Medulla oblongata (tissue), 1 donor: ENCODE results near the gene LDB1.

ENCODE experiments used
- DNase-seq: peaks from one replicate; pipeline ENCODE4 v3.0.0-alpha.2; 2015; ENCODE audit errors: extremely low spot score

The LDB1 gene

GRCh38 chr10:102135956-102136526 lies 15.9 kb upstream of the LDB1 start:
- DNase-seq = no peak

GRCh38 chr10:102134416-102134815 lies 14.2 kb upstream of the LDB1 start:
- no peak for DNase-seq

- peak; percentile 84 for DNase-seq
These were observed 13.4 kb upstream of the LDB1 start for GRCh38 chr10:102133373-102134195.

DNA sequence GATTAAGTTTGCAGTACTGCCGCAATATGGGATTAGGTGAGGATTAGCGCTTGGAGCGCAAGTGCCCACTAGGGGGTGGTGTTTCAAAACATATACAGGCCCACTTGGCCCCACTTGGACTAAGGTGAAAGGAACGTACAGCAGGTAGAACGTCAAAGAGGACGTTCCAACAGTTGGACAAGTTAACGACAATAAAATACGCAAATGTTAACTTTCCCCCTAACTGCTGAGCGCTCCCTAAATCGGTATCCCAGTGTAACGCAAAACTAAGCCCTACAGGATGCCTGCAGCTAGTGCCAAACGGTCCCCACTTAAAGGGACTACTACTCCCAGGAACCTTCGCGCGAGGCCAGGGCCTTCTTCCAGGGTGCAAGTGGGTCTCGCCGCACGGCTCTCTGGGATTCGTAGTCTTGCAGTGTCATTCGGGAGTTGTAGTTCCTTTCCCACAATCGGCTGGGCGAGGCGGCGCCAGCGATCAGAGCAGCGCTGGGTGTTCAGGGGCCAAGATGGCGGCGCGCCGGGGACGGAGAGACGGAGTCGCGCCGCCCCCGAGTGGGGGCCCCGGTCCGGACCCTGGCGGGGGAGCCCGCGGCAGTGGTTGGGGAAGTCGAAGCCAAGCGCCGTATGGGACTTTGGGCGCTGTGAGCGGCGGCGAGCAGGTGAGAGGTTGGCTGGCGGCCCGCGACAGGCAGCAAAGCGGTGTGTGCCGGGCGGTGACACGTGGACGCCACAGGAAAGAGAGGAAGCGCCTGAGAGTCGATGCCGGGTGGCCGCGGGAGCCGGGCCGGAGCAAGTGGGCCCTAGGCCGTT lies 12.6 kb upstream of the LDB1 start, which contains the start of gene PPRC1:
TSS of gene PPRC1 (plus strand) at position 478 of the 810 bp plus-strand sequence. CDS start at position 507, 29 bp downstream.
- peak; percentile 99 for DNase-seq

- no peak for DNase-seq
These were observed 12.0 kb upstream of the LDB1 start for GRCh38 chr10:102132193-102132562.

- no peak for DNase-seq
These were observed 11.4 kb upstream of the LDB1 start for GRCh38 chr10:102131286-102132170.

DNA sequence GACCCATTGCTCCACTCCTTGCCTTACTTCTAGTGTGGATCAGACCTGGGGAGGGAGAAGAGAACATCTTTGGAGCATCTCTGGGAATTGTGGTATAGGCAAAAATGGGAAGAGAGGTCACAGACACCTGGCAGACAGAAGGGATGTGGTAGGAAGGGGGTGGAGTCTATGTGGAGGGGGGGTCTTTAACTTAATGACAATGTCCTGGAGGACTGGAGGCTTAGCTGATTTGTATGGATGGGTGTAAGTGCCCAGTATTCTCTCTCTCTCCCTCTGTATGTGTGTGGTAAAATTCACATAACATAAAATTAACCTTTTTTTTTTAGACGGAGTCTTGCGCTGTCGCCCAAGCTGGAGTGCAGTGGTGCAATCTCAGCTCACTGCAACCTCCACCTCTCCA lies 3.1 kb upstream of the LDB1 start:
- no peak for DNase-seq

DNA sequence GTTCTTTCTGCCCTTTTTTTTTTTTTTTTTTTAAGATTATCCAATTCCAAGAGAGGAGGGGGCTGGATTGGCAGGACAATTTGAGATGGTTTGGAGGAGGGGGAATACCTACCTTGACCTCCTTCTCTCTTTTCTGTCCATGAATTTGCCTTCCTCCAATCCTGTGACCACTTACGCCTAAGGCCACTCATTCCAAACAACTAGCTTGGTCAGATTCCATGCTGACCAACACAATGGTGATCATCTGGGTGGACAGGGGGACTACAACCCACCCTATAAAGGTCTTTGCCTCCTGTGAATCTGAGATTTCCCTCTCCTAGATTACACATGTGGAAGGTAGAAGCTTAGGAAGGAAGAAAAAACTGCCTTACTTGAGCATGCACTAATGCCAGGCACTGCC lies 2.3 kb upstream of the LDB1 start:
- no peak for DNase-seq

DNA sequence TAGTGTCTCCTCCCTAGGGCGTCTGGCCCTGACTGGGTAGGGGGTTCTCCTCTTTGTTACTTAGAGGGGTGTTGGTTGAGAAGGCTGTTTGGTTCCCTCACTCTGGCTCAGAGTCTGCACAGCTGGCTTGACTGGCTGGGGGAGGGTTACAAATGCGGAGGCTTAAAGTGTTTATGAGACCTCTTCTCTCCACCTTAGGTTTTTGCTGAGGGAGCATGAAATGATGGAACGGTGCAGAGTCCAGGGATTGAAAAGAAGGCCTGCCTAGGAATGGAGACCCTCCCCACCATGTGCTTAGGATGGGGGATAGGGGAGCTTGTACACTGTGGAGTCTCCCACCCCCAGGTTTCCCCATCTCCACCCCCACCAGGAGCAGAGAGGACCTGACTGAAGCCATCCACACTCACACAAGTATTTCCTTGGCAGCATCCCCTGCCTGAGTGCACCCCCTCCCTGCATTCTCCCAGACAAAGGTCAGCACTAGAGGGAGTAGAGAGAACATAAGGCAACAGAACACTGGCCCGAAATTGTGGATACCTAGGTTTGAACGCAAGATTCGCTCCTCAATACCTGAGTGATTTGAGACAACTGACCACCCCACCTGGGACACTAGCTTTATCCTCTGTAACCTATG lies 1.7 kb upstream of the LDB1 start:
- DNase-seq = peak; percentile 24

- DNase-seq = peak; percentile 54
These were observed 997 bp upstream of the LDB1 start for GRCh38 chr10:102120991-102121738.

DNA sequence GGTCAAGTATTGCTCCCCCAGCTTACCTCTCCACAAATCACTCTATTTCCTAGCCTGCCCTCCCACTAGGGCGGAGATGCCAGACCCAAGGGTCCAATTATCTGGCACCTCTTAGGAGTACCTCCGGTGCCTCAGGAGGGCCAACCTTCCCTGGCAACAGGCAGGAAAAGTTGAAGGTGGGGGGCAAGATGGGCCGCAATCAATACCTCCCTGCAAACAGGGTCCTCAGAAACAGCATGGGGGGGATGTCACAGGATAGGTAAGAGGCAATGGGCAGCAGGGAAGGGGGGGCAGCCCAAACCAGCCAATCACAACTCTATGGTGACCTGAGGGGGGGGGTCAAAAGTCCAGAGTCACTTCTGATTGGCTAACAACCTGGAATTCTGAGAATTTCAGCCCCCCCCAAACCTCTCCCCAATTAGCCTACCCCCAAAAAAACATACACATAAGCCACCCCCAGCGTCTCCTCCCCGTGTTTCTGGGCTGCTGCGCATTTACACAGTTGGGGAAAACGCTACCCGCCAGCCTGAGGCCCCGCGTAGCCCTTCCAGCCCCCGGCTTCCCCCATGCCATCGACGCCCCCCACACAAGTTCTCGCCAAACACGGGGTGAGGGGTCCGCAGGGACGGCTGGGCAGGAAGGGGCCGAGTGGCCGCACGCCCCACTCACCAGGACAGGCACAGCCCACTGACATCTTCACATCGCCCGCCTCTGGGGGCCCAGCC lies 589 bp downstream of the LDB1 start:
- DNase-seq = peak; percentile 80

- DNase-seq = peak; percentile 67
These were observed 1.3 kb downstream of the LDB1 start for GRCh38 chr10:102118867-102119266.

- peak; percentile 93 for DNase-seq
These were observed 2.6 kb downstream of the LDB1 start for GRCh38 chr10:102117391-102118159.

GRCh38 chr10:102116656-102117055 lies 3.5 kb downstream of the LDB1 start:
- DNase-seq = no peak

- DNase-seq = peak; percentile 38
These were observed 4.4 kb downstream of the LDB1 start for GRCh38 chr10:102115775-102116174.

DNA sequence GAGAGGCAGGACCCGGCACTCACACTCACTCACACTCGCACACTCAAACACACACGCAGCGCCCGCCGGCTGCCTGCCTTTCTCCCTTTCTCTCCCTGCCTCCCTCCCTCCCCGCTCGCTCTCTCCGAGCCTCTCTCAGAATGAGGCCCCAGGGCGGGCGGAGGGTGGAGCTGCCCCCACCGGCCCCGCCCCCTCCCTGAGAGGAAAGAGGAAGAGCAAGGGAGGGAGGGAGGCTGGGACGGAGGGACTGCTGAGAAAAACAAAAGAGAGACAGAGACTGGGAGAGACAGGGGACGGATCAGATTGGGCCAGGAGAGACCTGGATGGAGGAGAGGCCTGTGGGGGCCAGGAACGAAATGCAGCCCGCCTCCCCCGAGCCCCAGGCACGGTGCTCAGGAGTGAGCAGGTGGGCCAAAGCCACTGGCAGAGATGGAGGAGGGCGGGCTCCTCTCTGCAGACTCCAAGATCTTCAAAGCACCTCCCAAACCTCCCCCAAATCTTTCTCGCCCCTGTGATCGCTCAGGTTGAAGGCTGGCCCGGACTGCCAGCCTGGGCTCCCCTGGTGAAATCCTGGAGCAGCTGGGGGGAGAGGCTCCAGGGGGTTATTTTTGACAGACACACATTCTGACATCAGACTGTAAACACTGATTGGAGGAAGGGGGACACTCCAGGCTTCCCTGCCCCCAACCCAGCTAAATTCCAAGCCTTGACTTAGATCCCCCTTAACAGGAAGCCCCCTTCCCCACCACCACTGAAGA lies 5.1 kb downstream of the LDB1 start:
- peak; percentile 98 for DNase-seq

- DNase-seq = no peak
These were observed 6.0 kb downstream of the LDB1 start for GRCh38 chr10:102113956-102114857.
